Skeletal muscle cell (primary cell): ENCODE results near the gene SETD7.

Experiments
- DNase-seq: peaks from one replicate; pipeline ENCODE4 v3.0.0-alpha.2; 2010; ENCODE audit warnings: low read depth
- H3K4me3 ChIP-seq: 2 replicates; pipeline ENCODE4 v1.5.1; 2011; ENCODE audit warnings: low read depth, mild to moderate bottlenecking, control low read depth, low read length, moderate library complexity

Gene SETD7

DNA sequence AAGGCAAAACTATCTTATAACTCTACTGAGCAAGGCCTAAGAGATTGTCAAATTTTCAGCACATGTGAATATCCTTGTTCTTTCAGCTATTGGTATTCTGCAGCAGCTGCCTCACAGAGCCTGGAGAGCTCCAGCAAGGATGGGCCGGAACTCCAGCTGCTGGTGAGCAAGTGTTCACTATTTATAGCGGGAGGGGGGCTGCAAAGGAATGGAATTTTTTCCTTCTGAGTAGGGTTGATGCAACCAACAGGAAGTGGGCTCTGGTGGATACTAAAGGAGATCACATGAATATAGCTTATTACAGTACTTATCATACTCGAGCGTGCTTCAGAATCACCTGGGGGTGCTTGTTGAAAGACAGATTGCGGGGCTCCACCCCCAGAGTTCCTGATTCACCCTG, 20.2 kb upstream of the SETD7 start:
- H3K4me3 ChIP-seq, result no peak overlapping the region
- peak; percentile 47 for DNase-seq

DNA sequence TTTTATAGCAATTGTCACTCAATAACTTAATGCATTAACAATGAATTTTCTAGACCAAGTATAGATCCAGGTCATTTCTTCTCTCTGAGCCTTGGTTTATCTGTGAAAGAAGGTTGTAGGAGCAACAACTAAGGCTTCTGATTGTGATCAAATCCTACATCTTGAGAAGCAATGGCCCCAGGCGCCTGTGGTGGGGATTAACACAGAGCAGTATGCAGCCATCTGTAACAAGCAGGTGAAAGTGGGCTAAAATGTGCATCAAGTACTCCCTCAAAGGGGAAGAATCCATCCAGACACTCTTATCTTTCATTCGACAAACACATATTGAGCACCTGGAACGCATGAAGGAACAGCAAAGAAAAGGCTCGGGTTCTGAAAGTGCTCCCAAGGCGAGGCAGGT, 19.1 kb upstream of the SETD7 start:
- H3K4me3 ChIP-seq, result no peak overlapping the region
- no peak for DNase-seq

DNA sequence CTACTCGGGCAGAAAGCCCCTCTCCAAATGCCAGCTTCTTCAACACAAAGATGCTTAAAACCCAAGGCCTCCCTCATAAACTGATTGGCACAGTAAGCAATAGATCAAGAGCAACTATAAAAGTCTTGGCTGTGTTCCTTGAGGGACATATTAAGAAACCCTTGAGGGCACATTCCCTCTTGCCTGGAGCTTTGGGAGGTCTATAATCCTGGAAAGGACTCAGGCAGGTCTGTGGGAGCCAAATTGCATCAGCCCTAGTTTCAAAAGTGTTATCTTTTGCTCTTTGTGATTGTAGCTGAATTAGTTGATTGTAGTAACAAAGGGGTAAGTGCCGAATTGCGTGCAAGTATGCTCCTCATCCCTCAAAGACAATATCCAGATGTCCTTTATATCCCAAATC, 18.6 kb upstream of the SETD7 start:
- H3K4me3 ChIP-seq, result no peak overlapping the region
- DNase-seq, result no peak

DNA sequence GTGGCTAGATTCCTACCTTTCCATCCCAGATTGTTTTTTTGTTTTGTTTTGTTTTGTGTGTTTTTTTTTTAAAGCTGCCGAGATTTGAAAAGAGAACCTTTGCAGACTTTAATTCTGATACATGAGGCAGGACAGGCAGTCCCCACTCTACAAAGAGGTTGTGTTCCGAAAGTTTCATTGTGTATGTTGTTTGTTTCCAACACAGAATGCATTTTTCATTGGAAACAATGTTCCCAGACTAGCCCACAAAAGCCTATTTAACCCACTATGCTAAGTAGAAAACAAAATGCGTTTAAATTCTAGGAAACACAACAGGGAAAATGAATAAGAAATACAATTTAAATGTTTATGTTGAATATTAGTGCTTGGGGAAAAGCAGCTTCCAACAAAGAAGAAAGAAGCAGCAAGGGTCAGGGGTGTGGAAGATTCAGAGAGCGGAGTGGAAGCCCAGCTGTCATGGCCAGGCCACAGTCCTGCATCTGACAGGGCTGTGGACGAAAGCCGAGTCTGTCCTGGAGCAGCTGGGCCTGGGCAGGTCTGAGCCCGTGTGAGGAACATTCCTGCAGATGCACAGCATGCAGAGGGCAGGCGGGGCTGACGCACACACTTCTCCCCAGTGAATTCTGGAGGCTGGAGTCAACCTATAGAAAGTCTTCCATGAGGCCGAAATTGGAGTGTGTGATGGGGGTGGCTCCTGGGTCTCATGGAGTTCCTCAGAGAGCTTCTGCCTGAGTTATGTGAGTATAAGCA, 12.4 kb upstream of the SETD7 start:
- DNase-seq, result peak; percentile 86
- no peak overlapping the region for H3K4me3 ChIP-seq

DNA sequence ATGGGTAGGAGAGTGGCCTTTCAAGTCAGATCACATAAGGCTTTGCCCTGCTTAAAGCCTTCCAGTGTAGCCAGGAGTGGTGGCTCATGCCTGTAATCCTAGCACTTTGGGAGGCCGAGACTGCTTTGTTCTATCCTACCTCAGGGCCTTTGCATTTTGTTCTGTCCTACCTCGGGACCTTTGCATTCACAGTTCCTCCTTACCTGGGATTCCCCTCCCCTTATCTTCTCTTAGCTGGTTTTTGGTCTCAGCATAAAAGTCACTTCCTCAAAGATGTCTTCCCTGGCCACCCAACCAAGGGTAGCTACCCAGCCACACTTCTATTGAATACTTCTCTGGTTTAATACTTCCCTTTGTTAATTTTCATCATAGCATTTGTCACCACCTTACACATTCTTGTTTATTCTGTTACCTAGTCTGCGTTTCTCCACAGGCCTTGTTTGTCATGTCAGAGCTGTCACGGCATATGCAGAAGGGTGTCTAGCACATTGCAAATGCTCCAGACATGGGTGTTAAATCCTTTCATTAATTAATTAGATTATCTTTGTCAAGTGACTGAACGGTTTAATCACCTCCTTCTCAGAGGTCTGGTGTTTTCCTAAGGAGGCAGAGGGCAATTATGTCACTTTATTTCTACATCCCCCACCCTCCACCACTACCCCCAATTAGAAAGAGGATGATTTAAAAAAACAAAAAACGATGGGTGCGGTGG, 11.3 kb upstream of the SETD7 start:
- DNase-seq, result no peak
- no peak overlapping the region for H3K4me3 ChIP-seq

DNA sequence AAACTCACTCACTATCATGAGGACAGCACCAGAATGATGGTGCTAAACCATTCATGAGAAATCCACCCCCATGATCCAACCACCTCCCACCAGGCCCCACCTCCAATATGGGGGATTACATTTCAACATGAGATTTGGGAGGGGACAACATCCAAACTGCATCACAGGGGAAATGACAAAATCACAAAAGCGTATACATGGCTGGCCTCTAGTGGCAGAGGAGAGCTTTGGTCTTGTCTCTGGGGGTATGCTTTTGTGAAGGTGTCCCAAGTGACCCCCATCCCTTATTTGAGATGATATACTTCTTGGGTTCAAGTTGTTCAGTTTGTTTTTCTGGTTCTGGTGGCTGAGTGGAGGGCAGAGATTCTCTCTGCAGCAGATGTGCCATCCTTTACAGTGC, 8.5 kb upstream of the SETD7 start:
- H3K4me3 ChIP-seq, result no peak overlapping the region
- DNase-seq, result no peak

DNA sequence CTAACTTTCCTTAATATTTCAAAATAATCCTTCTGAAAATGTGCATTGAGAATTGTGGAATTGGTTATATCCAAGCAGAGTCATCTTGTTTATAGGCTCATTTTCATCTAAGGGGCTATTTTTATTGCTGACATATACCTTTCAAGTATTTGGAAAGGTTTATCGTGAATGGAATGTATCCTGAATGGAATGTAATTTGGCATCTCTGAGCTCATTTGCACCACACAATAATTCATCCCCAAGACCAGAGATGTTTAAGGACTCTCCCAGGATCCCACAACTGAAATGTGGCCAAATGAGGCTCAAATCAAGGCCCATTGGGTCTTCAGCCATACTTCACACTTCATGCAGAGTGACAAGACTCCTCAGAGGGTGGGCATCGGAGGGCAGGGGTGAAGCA, 7.5 kb upstream of the SETD7 start:
- no peak for DNase-seq
- no peak overlapping the region for H3K4me3 ChIP-seq

DNA sequence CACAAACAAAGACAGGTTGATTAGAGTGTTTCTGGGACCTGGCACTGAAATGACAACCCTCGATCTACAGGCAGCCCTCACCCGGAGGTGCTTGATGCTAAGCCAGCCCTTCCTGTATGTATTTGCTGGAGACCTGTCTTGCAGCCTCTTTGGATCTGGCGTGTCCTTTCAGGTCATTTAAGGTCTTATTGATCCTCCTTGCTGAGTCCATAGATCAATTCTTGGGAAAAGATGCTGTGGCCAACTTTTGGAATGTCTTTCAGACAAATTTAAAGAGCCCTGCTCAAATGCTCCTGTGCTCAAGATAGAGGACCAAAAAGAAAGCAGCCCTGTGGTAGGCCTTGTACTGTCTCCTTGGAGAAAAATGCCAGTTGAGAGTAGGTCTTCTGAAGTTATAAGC, 6.8 kb upstream of the SETD7 start:
- DNase-seq, result no peak

DNA sequence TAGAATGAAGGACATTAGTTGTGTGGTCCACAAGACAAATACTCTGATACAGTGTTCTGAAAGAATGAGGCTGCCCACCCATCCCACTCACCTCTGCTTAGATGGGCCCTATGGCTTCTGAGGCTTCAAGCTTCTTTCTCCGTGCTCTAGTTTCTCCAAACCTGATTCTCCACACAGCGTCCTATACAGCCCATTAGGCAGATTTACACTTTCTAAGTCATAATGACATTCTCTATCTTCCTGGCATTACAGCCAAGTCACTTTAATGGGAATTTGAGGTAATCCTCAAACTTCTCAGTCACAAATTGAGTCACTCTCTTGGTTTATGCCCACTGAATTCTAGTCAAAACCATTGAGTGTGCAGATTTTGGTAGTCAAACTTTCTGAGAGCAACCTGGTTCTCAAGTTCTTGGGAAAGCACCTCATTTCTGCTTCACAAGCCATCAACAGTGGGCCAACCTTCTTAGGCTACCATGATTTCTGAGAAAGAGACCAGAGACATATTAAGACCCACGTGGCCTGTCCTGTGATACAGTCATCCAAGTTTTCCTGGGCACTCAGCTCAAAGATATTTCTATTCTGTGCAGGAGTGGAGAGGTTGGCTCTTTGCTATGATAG, 6.2 kb upstream of the SETD7 start:
- no peak for DNase-seq

More for the DNA sequence above, 6.8 kb upstream of the SETD7 start:
- H3K4me3 ChIP-seq, result no peak overlapping the region

DNA sequence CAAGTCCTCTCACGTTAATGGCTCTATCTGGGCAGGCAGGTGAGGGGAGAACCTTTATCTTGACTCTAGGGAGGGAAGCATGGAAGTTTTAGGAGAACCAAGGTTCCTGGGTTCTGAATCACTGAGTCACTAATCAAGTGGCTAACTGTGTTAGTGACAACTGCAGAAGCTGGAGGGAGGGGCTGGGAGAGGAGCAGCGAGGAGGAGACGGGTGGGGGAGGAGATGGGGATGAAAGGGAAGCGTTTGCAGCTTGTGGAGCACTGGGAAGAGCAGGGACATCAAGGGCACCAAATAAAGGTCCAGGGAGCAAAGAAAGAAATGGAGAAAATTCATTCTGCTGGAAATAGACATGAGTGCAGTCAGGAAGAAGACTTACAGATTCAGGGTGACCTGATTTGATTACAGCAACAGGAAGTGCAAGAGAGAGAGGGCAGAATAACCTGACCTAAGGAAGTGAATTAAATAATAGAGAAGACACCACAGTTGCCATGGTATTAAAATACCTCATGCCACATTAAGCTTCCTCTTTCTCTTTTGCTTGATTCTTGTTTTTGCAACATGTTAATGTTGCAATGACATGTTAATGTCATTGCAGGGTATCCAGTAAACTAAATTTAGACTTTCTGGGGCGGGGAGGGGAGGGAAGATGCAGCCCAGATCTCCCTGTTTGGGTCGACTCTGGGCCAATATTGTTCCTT, 4.5 kb upstream of the SETD7 start:
- DNase-seq, result no peak
- H3K4me3 ChIP-seq, result no peak overlapping the region

More for the DNA sequence above, 6.2 kb upstream of the SETD7 start:
- no peak overlapping the region for H3K4me3 ChIP-seq

DNA sequence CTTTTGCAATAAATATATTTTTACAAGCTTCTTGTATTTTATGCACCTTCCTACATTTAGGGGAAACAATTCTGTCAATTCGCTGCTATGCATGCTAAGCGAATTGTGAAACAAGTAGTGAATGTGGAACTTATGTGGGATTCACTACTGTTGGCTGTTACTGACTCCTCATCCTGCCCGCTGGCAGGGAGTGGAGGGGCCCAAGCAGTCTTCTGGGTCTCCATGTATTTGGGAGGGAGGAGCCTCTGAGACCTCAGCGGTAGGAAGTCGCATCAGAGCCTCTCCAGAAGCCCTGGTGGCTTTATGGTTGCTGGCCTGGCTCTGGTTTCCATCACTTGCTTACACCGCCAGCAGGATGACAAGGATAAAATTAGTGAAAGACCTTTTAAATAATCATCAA, 3.7 kb upstream of the SETD7 start:
- DNase-seq, result no peak
- no peak overlapping the region for H3K4me3 ChIP-seq

DNA sequence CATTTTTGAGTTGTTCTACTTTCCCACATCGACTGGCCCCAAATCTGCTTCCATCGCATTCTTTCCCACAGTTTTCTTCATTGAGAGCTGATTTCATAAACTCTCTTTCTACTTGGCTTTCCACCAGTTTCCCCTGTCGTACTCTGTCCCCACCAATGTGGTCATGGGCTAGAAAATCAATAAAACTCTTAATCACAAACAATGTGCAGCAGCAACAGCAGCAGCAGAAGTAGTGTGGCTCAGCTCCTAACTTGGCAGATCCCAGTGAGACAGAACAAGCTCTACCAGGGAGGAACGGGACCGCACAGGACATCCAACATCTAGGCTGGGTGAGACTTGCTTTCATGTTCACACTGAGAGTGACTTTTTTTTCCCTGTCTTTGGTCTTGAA, 3.1 kb upstream of the SETD7 start:
- no peak overlapping the region for H3K4me3 ChIP-seq
- no peak for DNase-seq

DNA sequence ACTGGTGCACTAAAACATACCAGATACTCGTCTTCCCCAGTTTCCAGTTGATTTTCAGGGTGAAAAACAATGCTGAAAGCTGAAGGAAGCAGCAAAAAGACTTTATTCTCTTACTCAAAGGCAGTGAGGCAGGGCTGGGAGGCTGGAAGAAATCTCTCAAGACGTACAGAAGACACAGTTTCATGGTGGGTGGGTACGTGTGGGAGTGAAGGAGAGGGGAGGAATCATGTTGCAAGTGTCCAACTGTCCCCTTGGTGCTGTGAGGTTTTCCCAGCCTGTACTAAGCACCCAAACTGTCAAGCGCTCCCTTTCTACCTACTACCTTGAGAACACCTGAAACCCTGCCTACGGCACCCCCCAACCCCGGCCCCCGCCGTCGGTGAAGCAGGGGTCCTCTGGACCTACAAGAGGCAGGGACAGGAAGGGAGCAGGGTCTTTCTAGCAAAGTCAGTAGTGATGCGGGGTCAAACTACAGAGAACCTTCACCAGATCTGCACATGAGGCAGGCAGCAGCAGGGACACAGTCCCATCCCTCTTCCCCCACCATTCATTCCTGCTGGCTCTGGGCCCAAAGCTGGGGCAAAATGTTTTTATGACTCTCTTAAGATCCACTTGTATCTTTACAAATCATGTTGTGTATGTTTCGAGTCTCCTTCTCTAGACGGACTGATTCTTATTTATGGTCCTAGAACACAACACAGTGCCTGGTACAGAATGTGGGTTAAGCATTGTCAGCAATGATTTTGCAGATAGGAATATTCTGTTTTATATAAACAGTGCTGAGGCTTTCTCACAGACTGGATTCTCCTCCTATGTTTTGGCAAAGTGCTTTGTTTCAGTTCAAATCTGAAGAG, 2.4 kb upstream of the SETD7 start:
- no peak overlapping the region for H3K4me3 ChIP-seq
- no peak for DNase-seq

DNA sequence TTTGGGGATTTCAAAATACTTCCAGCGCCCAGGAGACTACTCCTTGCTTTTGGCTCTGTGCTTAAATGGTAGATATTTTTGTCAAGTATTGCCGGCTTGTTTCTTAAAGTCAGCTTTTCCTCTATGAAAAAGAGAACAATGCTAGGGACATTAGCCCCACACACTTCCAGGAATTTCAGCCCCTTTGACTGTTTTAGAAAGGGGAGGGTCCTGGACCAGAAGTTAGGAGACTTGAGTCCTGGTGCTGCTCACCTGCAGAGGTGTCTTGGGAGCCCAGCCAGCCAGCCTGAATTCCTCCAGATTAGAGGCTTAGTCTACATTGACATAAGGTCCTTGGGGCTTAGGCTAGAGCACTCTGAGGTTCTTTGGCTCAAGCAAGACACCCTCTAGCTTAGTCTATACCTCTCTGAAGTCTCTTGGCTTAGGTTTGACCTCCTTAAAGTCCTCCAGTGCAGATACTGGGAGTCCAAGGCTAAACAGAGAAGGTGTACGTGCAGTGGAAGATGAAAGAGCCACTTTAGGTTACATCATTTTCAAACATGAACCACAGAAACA, 1.6 kb upstream of the SETD7 start:
- H3K4me3 ChIP-seq, result peak overlapping the region; percentile 83
- DNase-seq, result no peak

DNA sequence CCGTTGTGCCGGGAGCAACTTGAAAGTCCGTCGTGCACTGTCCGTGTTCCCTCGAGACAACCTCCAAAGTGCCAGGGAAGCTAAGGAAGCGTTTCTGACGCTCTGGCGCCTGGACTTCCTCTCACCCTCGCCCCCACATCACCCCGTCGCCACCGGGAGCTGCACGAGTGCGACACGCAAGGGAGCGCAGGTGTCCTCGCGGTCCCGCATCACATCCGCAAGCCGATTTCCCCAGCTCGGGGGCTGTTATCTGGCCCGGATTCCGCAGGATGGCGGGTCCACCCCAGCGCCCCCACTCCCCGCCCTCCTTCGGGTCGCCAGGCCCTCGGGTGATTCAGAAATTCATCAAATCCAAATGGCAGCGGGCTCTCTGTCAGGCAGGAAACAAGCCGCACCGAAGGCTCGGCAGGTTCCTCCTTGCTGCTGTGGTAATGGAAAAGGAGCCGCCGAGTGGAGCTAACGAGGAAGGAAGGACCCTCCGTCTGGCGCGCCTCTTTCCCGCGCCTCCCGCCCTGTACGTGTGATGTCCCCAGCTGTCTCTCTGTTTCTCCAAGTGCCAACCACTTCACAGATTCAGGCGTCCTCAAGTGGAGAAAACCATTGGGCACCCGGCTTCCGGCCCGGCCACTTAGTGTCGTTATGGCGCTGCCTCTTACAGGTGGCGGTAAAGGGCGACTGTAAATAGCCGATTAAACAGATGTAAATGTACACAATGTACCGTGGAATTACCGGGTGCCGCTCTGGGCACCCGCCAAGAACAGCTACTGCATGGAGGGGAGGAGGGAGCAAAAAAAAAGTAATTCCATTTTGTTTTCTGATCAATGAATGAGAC, 921 bp upstream of the SETD7 start:
- H3K4me3 ChIP-seq, result peak overlapping the region; percentile 83
- DNase-seq, result no peak

DNA sequence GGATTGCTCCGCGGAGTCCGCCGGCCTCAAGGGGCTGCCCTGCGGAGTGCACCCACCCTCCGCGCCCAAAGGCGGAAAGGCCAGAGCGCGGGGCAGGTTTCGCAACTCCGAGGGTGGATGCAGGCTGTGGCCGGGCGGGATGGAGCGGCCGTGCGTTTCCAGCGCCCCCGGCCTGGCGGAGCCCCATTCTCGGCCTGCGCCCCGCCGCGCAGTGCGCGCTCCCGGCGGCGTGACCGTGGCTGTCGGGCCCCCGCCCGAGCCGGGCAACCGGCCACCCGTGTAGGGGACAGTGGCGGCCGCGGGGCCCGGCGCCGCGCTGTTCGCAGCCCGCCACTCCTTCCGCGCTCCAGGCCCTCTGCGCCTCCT, 331 bp downstream of the SETD7 start:
- peak overlapping the region; percentile 83 for H3K4me3 ChIP-seq
- DNase-seq, result no peak

DNA sequence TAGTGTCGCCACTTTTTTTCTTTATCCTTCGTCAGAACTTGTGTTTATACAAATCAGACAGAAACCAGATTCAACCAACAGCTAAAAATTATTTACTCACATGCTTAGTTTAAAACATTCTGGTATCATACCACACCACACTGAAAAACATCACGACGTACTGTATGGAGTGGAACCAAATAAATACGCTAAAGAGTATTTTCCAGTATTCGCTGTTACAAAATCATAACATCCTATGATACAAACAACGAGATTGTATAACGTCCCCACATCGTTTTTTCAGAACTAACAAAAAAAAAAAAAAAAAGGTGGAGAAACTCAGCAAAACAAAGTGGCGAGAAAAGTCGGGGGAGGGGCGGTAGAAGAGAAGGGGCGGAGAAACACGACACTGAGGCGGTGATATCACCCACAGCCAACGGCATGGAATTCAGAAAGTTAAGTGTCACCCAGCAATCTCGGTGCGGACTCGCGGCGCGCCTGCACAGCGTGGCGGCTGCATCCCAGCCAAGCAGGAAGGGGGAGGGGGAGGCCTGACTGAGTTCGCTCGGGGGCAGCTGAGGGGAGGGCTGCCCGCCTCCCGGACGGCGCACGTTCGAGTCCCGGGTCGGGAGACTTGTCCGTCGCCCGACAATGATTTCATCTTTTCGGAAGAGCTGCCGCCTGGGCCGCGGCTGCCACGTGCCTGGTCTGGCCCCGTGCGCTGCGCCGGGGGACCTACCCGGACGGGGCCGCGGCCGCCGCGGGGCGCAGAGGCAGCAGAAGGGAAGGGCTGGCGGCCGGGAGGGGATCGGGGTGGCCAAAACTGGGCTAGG, 920 bp downstream of the SETD7 start:
- peak; percentile 73 for DNase-seq
- peak overlapping the region; percentile 83 for H3K4me3 ChIP-seq

DNA sequence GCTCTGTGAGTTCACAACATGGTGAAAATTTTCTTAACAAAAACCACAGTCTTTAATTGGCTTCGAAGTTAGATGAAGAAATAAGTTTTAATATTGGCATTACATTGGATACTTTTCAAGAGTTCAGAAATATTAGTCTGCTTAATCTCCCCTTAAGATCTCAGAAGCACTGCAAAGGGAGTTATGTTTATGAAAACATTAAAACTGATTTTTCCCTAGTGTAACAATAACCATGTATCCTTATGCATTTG, 1.5 kb downstream of the SETD7 start:
- no peak for DNase-seq
- H3K4me3 ChIP-seq, result peak overlapping the region; percentile 83
